Loucy (cell line): Measurements from ENCODE around the gene NEBL.

Experiments
- CTCF ChIP-seq: fragments of 200-600 bp; sonication (generic); conservative IDR thresholded peaks from 2 replicates; pipeline ENCODE4 v1.5.1; 2014; ENCODE audit warnings: mild to moderate bottlenecking, antibody characterized with exemption, low read length
- EZH2phosphoT487 ChIP-seq: fragments of 200-600 bp; IDR thresholded peaks from 2 replicates; pipeline ENCODE4 v1.6.1; 2018; ENCODE audit warnings: antibody characterized with exemption, mild to moderate bottlenecking, moderate library complexity, borderline replicate concordance

DNA sequence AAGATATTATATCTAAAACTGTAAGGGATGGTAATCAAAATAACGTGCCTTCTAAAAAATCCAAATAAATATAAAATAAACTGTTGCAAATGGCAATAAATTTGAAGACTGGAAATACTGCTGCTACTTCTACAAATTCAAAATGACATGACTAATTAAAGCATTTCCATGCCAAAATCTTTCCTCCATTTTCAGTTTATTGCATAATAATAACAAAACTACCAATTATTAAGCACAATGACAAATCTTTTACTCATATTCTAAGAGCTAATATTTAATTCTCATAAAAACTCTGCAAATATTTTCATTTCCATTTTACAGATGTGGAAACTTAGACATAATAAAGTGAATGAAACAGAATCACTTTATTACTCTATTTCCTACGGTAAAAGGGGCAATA lies 38.8 kb upstream of the NEBL start:
- no peak for TF ChIP-seq EZH2phosphoT487
- TF ChIP-seq CTCF = no peak
